ENCODE measurements around the gene SDC1.
A peak's percentile ranks its signal among the peaks of the same experiment; 100 is the strongest.

Gene SDC1

GRCh38 chr2:20223407-20224163 lies 1.3 kb downstream of the SDC1 start:
- Mint-ChIP-seq H3K27ac (no peak overlapping the region), H3K4me3 (peak overlapping the region; percentile 43 to 50), H3K9me3 (no peaks in the 10 kb centered on the region), H3K27me3 (peaks cover 48 to 76% of the 10 kb centered on the region in 2 donors), H3K36me3 (ENCODE audit: insufficient read depth) (peaks cover 4% of the 10 kb centered on the region), H3K4me1 (ENCODE audit: low read depth in 2 of 2) (peaks cover 0 to 2% of the 10 kb centered on the region in 2 donors)
- DNase-seq, result no peak
- no peak for ATAC-seq (replicated peaks)

- no peak for ATAC-seq (replicated peaks)
- Mint-ChIP-seq H3K27ac (no peak overlapping the region), H3K36me3 (ENCODE audit: insufficient read depth) (peaks cover 4% of the 10 kb centered on the region), H3K9me3 (no peaks in the 10 kb centered on the region), H3K4me3 (peak overlapping the region; percentile 43 to 50), H3K27me3 (peaks cover 51 to 76% of the 10 kb centered on the region in 2 donors), H3K4me1 (ENCODE audit: low read depth in 2 of 2) (peaks cover 0 to 2% of the 10 kb centered on the region in 2 donors)
- no peak for DNase-seq
These were observed 2.0 kb downstream of the SDC1 start for GRCh38 chr2:20222769-20223406.

- Mint-ChIP-seq H3K4me1 (ENCODE audit: low read depth in 2 of 2) (peaks cover 0 to 2% of the 10 kb centered on the region in 2 donors), H3K27ac (no peak overlapping the region), H3K4me3 (peak overlapping the region; percentile 43 to 50), H3K9me3 (no peaks in the 10 kb centered on the region), H3K36me3 (ENCODE audit: insufficient read depth) (peaks cover 4% of the 10 kb centered on the region), H3K27me3 (peaks cover 47 to 75% of the 10 kb centered on the region in 2 donors)
- ATAC-seq (replicated peaks) (no peak), DNase-seq (no peak)
These were observed 2.7 kb downstream of the SDC1 start for GRCh38 chr2:20222014-20222768.

- no peak overlapping the region for H3K4me3 Mint-ChIP-seq
- DNase-seq, result no peak
- ATAC-seq (replicated peaks), result no peak
- H3K27me3 Mint-ChIP-seq, result peaks cover 47 to 71% of the 10 kb centered on the region in 2 donors
- H3K36me3 Mint-ChIP-seq (ENCODE audit: insufficient read depth), result peaks cover 4% of the 10 kb centered on the region
- H3K9me3 Mint-ChIP-seq, result no peaks in the 10 kb centered on the region
- H3K27ac Mint-ChIP-seq, result no peak overlapping the region
- peaks cover 0 to 2% of the 10 kb centered on the region in 2 donors for H3K4me1 Mint-ChIP-seq (ENCODE audit: low read depth in 2 of 2)
These were observed 3.4 kb downstream of the SDC1 start for GRCh38 chr2:20221555-20221973.

GRCh38 chr2:20220806-20221554 lies 4.0 kb downstream of the SDC1 start:
- DNase-seq (no peak), ATAC-seq (replicated peaks) (no peak)
- no peaks in the 10 kb centered on the region for H3K9me3 Mint-ChIP-seq
- H3K27me3 Mint-ChIP-seq, result peaks cover 42 to 68% of the 10 kb centered on the region in 2 donors
- H3K27ac Mint-ChIP-seq, result no peak overlapping the region
- H3K4me1 Mint-ChIP-seq (ENCODE audit: low read depth in 2 of 2), result peaks cover 0 to 2% of the 10 kb centered on the region in 2 donors
- peaks cover 4% of the 10 kb centered on the region for H3K36me3 Mint-ChIP-seq (ENCODE audit: insufficient read depth)
- H3K4me3 Mint-ChIP-seq, result no peak overlapping the region

GRCh38 chr2:20219763-20220380 lies 5.1 kb downstream of the SDC1 start:
- peaks cover 35 to 67% of the 10 kb centered on the region in 2 donors for H3K27me3 Mint-ChIP-seq
- H3K4me1 Mint-ChIP-seq (ENCODE audit: low read depth in 2 of 2), result no peaks in the 10 kb centered on the region
- DNase-seq (no peak), ATAC-seq (replicated peaks) (no peak)
- no peak overlapping the region for H3K4me3 Mint-ChIP-seq
- no peaks in the 10 kb centered on the region for H3K9me3 Mint-ChIP-seq
- H3K27ac Mint-ChIP-seq, result no peak overlapping the region
- no peaks in the 10 kb centered on the region for H3K36me3 Mint-ChIP-seq (ENCODE audit: insufficient read depth)

GRCh38 chr2:20218331-20219320 lies 6.3 kb downstream of the SDC1 start:
- H3K27ac Mint-ChIP-seq, result no peak overlapping the region
- no peak for ATAC-seq (replicated peaks)
- no peaks in the 10 kb centered on the region for H3K4me1 Mint-ChIP-seq (ENCODE audit: low read depth in 2 of 2)
- no peak overlapping the region for H3K4me3 Mint-ChIP-seq
- peaks cover 35 to 67% of the 10 kb centered on the region in 2 donors for H3K27me3 Mint-ChIP-seq
- H3K9me3 Mint-ChIP-seq, result no peaks in the 10 kb centered on the region
- no peaks in the 10 kb centered on the region for H3K36me3 Mint-ChIP-seq (ENCODE audit: insufficient read depth)
- DNase-seq, result no peak

- ATAC-seq (replicated peaks) (no peak), DNase-seq (no peak)
- peaks cover 28 to 60% of the 10 kb centered on the region in 2 donors for H3K27me3 Mint-ChIP-seq
- H3K4me1 Mint-ChIP-seq (ENCODE audit: low read depth in 2 of 2), result no peaks in the 10 kb centered on the region
- H3K36me3 Mint-ChIP-seq (ENCODE audit: insufficient read depth), result no peaks in the 10 kb centered on the region
- H3K27ac Mint-ChIP-seq, result no peak overlapping the region
- H3K9me3 Mint-ChIP-seq, result no peaks in the 10 kb centered on the region
- no peak overlapping the region for H3K4me3 Mint-ChIP-seq
These were observed 7.6 kb downstream of the SDC1 start for GRCh38 chr2:20217041-20217970.

GRCh38 chr2:20216130-20217025 lies 8.6 kb downstream of the SDC1 start:
- no peak overlapping the region for H3K27ac Mint-ChIP-seq
- H3K36me3 Mint-ChIP-seq (ENCODE audit: insufficient read depth), result no peaks in the 10 kb centered on the region
- H3K4me3 Mint-ChIP-seq, result no peak overlapping the region
- ATAC-seq (replicated peaks) (no peak), DNase-seq (no peak)
- H3K9me3 Mint-ChIP-seq, result no peaks in the 10 kb centered on the region
- peaks cover 25 to 57% of the 10 kb centered on the region in 2 donors for H3K27me3 Mint-ChIP-seq
- H3K4me1 Mint-ChIP-seq (ENCODE audit: low read depth in 2 of 2), result no peaks in the 10 kb centered on the region

GRCh38 chr2:20215183-20216040 lies 9.5 kb downstream of the SDC1 start:
- Mint-ChIP-seq H3K9me3 (no peaks in the 10 kb centered on the region), H3K4me1 (ENCODE audit: low read depth in 2 of 2) (no peaks in the 10 kb centered on the region), H3K27ac (no peak overlapping the region), H3K27me3 (peaks cover 24 to 48% of the 10 kb centered on the region in 2 donors), H3K4me3 (no peak overlapping the region), H3K36me3 (ENCODE audit: insufficient read depth) (no peaks in the 10 kb centered on the region)
- ATAC-seq (replicated peaks) (no peak), DNase-seq (no peak)
